MM.1S (cell line): ENCODE data around the gene GARNL3.

Experiments
- DNase-seq: peaks from one replicate; pipeline ENCODE4 v3.0.0-alpha.2; 2015
- H2AFZ ChIP-seq: fragments of 300-600 bp; sonication (generic); 2 replicates; pipeline ENCODE4 v1.6.0; 2016; ENCODE audit warnings: antibody characterized with exemption, low read length
- H3F3A ChIP-seq: fragments of 300-600 bp; sonication (generic); 2 replicates; pipeline ENCODE4 v1.6.1; 2016; ENCODE audit warnings: mild to moderate bottlenecking, antibody characterized with exemption, low read length, moderate library complexity, mixed read lengths; ENCODE audit not compliant: insufficient read depth
- H3K27ac ChIP-seq: fragments of 300-600 bp; sonication (generic); 2 replicates; pipeline ENCODE4 v1.5.1; 2016; ENCODE audit warnings: mild to moderate bottlenecking, low read length
- H3K27me3 ChIP-seq: fragments of 300-600 bp; sonication (generic); replicated peaks from 2 replicates; pipeline ENCODE4 v1.6.0; 2016; ENCODE audit warnings: low read length; ENCODE audit not compliant: insufficient read depth
- H3K36me3 ChIP-seq: fragments of 300-600 bp; sonication (generic); replicated peaks from 2 replicates; pipeline ENCODE4 v1.6.1; 2016; ENCODE audit warnings: mild to moderate bottlenecking, low read length, mixed read lengths; ENCODE audit not compliant: insufficient read depth
- H3K4me1 ChIP-seq: fragments of 300-600 bp; sonication (generic); 2 replicates; pipeline ENCODE4 v1.6.1; 2016; ENCODE audit warnings: low read length, mixed read lengths
- H3K4me2 ChIP-seq: fragments of 300-600 bp; sonication (generic); 2 replicates; pipeline ENCODE4 v1.6.0; 2016; ENCODE audit warnings: low read depth, low read length
- H3K4me3 ChIP-seq: fragments of 300-600 bp; sonication (generic); 2 replicates; pipeline ENCODE4 v1.5.1; 2016; ENCODE audit warnings: low read length, mixed read lengths
- H3K79me2 ChIP-seq: fragments of 300-600 bp; sonication (generic); 2 replicates; pipeline ENCODE4 v1.6.1; 2016; ENCODE audit warnings: mixed run types, low read length, mixed read lengths
- H3K9ac ChIP-seq: fragments of 300-600 bp; sonication (generic); 2 replicates; pipeline ENCODE4 v1.6.1; 2016; ENCODE audit warnings: low read length, mixed read lengths
- H3K9me2 ChIP-seq: fragments of 300-600 bp; sonication (generic); replicated peaks from 2 replicates; pipeline ENCODE4 v1.6.1; 2016; ENCODE audit warnings: mild to moderate bottlenecking, low read length, mixed read lengths; ENCODE audit not compliant: insufficient read depth
- H3K9me3 ChIP-seq: fragments of 300-600 bp; sonication (generic); replicated peaks from 2 replicates; pipeline ENCODE4 v1.6.1; 2016; ENCODE audit warnings: mild to moderate bottlenecking, low read length, mixed read lengths; ENCODE audit not compliant: insufficient read depth
- H4K20me1 ChIP-seq: fragments of 300-600 bp; sonication (generic); 2 replicates; pipeline ENCODE4 v1.6.1; 2016; ENCODE audit warnings: mild to moderate bottlenecking, low read length, moderate library complexity, mixed read lengths; ENCODE audit not compliant: insufficient read depth
- EZH2 ChIP-seq: fragments of 300-600 bp; sonication (generic); optimal IDR thresholded peaks from 2 replicates; pipeline ENCODE3; 2017; ENCODE audit warnings: low read depth, mild to moderate bottlenecking, antibody characterized with exemption, low read length, mixed read lengths
- EZH2phosphoT487 ChIP-seq: fragments of 300-600 bp; sonication (generic); IDR thresholded peaks from 2 replicates; pipeline ENCODE4 v1.6.1; 2018; ENCODE audit warnings: antibody characterized with exemption, low read length
- TF ChIP-seq, protein P1 (sequence below): fragments of 300-600 bp; sonication (generic); IDR thresholded peaks from 2 replicates; pipeline ENCODE4 v1.5.1; 2016; ENCODE audit warnings: antibody characterized with exemption, low read length, mixed read lengths

The GARNL3 gene

DNA sequence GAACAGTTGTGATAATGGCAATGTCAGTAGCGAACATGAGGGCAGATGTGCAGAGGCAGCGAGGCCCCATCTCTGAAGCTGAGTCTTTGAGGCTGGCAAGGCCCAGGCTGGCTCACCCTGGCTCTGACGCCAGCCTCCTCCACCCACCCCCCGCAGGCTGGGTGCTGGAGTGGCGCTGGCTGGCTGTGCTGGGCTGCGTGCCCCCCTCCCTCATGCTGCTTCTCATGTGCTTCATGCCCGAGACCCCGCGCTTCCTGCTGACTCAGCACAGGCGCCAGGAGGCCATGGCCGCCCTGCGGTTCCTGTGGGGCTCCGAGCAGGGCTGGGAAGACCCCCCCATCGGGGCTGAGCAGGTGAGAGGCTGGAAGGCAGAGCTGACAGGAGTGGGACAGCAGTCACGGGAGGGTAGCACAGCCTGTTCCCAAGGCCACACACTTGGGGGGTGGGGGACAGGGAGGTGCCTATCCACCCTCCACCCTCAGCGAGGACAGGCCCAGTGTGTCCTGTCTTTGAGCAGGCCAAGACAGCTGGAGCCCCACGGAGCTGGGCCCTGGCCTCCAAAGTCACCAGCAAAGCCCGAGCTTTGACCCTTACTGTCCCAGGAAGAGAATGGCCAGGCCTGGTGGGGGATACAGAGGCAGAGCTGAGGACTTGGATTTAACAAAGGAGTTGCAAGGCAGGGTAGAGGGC, 138.0 kb downstream of the GARNL3 start:
- Histone ChIP-seq H2AFZ (no peak overlapping the region), H3K4me3 (no peak overlapping the region), H3K9me3 (no peaks in the 10 kb centered on the region), H3K27ac (no peak overlapping the region), H3F3A (no peaks in the 10 kb centered on the region), H3K79me2 (peaks cover 12% of the 10 kb centered on the region), H3K27me3 (no peaks in the 10 kb centered on the region), H3K9me2 (no peaks in the 10 kb centered on the region), H3K9ac (no peak overlapping the region), H3K4me2 (no peak overlapping the region), H3K36me3 (no peaks in the 10 kb centered on the region), H3K4me1 (peaks cover 5% of the 10 kb centered on the region; the same call in 1 of the 2 replicates), H4K20me1 (no peaks in the 10 kb centered on the region)
- TF ChIP-seq, protein P1, sequence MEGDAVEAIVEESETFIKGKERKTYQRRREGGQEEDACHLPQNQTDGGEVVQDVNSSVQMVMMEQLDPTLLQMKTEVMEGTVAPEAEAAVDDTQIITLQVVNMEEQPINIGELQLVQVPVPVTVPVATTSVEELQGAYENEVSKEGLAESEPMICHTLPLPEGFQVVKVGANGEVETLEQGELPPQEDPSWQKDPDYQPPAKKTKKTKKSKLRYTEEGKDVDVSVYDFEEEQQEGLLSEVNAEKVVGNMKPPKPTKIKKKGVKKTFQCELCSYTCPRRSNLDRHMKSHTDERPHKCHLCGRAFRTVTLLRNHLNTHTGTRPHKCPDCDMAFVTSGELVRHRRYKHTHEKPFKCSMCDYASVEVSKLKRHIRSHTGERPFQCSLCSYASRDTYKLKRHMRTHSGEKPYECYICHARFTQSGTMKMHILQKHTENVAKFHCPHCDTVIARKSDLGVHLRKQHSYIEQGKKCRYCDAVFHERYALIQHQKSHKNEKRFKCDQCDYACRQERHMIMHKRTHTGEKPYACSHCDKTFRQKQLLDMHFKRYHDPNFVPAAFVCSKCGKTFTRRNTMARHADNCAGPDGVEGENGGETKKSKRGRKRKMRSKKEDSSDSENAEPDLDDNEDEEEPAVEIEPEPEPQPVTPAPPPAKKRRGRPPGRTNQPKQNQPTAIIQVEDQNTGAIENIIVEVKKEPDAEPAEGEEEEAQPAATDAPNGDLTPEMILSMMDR: no peak
- no peak for TF ChIP-seq EZH2phosphoT487
- TF ChIP-seq EZH2: no peak
- no peak for DNase-seq

DNA sequence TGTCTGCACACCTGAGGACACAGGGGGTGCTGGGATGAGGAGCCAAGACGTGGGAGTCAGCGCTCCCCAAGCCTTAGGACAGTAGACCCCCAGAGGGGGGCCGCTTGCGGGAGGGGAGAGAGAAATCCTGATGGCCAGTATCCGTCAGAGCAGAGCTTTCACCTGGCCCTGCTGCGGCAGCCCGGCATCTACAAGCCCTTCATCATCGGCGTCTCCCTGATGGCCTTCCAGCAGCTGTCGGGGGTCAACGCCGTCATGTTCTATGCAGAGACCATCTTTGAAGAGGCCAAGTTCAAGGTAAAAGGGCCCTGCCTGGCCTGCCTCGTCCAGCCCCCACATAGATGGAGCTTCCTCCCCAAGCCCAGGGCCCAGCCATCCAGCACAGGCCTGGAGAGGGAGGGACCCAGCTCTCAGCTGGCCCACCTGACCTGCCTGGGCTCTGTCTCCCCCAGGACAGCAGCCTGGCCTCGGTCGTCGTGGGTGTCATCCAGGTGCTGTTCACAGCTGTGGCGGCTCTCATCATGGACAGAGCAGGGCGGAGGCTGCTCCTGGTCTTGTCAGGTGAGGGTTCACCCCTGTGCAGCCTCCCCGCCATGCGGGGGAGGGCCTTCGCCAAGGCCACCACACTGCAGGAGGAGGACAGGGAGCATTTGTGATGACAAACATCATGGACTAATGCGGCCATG, 139.1 kb downstream of the GARNL3 start:
- no peaks in the 10 kb centered on the region for H3K9me3 ChIP-seq
- H3K27me3 ChIP-seq: no peaks in the 10 kb centered on the region
- H3K4me3 ChIP-seq: no peak overlapping the region
- H3K36me3 ChIP-seq: no peaks in the 10 kb centered on the region
- no peaks in the 10 kb centered on the region for H4K20me1 ChIP-seq
- no peak for DNase-seq
- no peaks in the 10 kb centered on the region for H3K9me2 ChIP-seq
- no peak overlapping the region for H3K9ac ChIP-seq
- TF ChIP-seq EZH2 (no peak), EZH2phosphoT487 (no peak)
- TF ChIP-seq, protein P1: no peak
- H3K4me2 ChIP-seq: no peak overlapping the region
- H3K4me1 ChIP-seq: no peaks in the 10 kb centered on the region
- no peak overlapping the region for H3K27ac ChIP-seq
- H3F3A ChIP-seq: no peaks in the 10 kb centered on the region
- peaks cover 2% of the 10 kb centered on the region for H3K79me2 ChIP-seq
- no peak overlapping the region for H2AFZ ChIP-seq

DNA sequence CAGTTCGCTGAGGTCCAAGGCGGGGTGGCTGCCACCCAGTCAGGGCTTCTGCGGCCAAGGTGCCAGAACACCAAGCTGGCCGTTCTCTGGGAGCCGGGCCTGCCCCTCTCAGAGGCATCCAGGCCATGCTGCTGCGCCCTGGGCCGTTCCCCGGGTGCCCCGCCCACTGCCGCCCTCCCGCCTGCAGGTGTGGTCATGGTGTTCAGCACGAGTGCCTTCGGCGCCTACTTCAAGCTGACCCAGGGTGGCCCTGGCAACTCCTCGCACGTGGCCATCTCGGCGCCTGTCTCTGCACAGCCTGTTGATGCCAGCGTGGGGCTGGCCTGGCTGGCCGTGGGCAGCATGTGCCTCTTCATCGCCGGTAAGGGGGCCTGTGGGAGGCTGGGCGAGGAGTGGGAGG, 140.1 kb downstream of the GARNL3 start:
- no peak overlapping the region for H3K4me3 ChIP-seq
- H3K9ac ChIP-seq: no peak overlapping the region
- no peaks in the 10 kb centered on the region for H3K36me3 ChIP-seq
- TF ChIP-seq, protein P1: no peak
- TF ChIP-seq EZH2phosphoT487 (no peak), EZH2 (no peak)
- no peaks in the 10 kb centered on the region for H3F3A ChIP-seq
- H2AFZ ChIP-seq: no peak overlapping the region
- no peak for DNase-seq
- H4K20me1 ChIP-seq: no peaks in the 10 kb centered on the region
- H3K79me2 ChIP-seq: no peaks in the 10 kb centered on the region
- no peak overlapping the region for H3K4me2 ChIP-seq
- no peaks in the 10 kb centered on the region for H3K9me3 ChIP-seq
- H3K4me1 ChIP-seq: no peaks in the 10 kb centered on the region
- H3K27me3 ChIP-seq: no peaks in the 10 kb centered on the region
- no peaks in the 10 kb centered on the region for H3K9me2 ChIP-seq
- H3K27ac ChIP-seq: no peak overlapping the region
